Activated CD8-positive, alpha-beta memory T cell treated with anti-CD3 and anti-CD28 coated beads, Interleukin-2, amount 50 U/mL, for 48 hours (primary cell): ENCODE data around the gene PPP1R12C.
"Not testable (repeated sequence)": the region's sequence is repeated elsewhere in the genome, so short reads cannot be mapped to it uniquely, and the experiment has no call there.

Experiments used
- DNase-seq: peaks from one replicate; pipeline ENCODE4 v3.0.0-alpha.2; 2020

PPP1R12C gene

GRCh38 chr19:55109527-55110291 is 7.7 kb downstream of the PPP1R12C start:
- DNase-seq: no peak

DNA sequence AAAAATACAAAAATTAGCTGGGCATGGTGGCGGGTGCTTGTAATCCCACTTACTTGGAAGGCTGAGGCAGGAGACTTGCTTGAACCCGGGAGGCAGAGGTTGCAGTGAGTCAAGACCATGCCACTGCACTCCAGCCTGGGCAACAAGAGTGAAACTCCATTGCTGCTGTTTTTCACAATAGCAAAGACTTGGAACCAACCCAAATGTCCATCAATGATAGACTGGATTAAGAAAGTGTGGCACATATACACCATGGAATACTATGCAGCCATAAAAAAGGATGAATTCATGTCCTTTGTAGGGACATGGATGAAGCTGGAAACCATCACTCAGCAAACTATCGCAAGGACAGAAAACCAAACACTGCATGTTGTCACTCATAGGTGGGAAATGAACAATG is 10.2 kb downstream of the PPP1R12C start:
- DNase-seq: not testable (repeated sequence)

DNA sequence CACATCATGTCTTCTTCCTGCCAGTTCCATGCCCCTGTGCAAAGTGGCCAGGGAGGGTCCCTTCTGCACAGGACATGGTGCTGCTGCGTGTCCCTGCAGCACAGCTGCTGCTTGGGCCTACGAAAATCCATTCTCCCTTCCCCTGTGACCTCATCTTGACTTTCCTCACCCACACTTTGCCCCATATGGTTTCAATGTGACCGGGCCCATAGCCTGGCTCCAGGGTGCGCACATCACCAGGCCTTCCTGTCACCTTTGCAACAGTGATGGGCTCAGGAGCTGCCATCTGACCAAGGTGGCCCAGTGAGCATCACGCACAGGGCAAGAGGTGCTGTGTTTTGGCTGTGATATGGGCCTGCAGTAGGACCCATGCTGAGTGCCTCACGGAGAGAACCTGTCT is 10.8 kb downstream of the PPP1R12C start:
- DNase-seq: no peak

DNA sequence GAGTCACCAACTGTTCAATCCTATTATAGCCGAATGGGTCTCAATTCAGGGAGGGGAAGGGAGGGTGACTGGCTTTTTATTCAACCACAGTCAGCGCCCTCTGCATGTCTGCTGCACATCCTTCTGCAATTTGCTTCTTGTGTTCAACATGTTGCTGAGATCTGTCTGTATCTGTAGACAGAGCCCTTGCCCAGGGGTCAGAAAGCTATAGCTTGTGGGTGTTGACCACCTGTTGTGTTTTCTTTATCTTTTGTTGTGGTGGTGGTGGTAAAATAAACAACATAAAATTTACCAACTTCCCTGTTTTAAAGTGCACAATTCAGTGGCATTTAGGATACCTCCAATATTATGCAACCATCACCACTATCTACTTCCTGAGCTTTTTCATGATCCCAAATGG is 12.2 kb downstream of the PPP1R12C start:
- DNase-seq: no peak

- no peak for DNase-seq
These were observed 14.2 kb downstream of the PPP1R12C start for GRCh38 chr19:55103190-55103589.

DNA sequence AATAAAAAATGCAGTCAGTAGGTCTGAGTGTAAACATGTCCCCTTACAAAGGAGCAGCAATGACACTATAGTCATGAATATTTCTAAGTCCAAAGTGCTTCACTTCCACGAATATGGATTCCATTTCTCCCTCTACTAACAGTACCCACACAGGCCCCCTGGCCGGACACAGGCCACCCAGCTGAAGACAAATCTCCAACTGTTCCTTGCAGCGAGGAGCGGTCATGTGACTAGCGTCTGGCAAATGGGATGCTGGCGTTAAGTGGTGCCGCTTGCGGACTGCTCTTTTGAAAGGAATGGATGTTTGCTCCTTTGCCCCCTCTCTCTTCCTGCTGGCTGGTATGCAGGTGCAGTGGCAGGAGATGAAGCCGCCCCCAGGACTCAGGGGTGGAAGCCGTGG is 16.2 kb downstream of the PPP1R12C start:
- no peak for DNase-seq

DNA sequence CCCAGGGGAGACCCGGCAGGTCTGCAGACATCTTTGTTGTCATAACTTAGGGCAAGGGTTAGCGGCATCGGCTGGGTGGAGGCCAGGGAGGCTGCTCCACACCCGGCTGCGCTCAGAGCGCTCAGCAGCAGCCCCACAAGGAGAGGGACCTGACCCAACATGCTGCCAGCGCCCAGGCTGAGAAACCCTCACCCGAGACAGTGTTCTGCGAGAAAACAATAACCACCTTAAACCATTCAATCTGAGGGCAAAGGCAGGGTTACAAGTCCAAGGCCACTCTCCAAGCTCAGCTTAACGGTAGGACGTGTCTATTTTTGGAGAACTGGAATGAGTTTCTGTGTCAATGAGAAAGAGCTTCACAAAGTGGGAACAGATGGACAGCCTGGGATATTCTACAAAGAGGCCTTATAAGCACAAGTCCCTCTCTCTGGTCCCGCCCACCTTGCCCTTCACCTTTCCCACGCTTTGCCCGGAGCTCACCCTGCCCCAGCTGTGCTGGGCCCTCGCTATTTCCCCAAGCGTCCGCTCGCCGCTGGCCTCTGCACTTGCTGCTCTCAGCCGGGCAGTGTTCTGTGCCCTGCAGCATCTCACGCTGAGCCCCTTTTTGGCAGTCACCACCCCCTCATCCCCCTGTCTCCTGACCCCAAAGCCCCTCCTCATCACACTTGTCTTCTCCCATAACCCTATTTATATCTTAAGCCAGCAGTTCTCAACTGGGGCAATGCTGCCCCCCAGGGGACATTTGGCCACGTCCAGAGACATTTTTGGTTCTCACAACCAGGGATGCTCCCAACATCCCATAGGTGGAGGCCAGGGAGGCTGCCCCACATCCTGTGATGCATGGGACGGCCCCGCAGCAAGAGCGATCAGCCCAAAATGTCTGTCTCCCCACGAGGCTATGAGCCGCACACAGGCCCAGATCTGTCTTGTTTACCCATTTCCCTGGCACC is 17.6 kb downstream of the PPP1R12C start:
- DNase-seq: no peak

DNA sequence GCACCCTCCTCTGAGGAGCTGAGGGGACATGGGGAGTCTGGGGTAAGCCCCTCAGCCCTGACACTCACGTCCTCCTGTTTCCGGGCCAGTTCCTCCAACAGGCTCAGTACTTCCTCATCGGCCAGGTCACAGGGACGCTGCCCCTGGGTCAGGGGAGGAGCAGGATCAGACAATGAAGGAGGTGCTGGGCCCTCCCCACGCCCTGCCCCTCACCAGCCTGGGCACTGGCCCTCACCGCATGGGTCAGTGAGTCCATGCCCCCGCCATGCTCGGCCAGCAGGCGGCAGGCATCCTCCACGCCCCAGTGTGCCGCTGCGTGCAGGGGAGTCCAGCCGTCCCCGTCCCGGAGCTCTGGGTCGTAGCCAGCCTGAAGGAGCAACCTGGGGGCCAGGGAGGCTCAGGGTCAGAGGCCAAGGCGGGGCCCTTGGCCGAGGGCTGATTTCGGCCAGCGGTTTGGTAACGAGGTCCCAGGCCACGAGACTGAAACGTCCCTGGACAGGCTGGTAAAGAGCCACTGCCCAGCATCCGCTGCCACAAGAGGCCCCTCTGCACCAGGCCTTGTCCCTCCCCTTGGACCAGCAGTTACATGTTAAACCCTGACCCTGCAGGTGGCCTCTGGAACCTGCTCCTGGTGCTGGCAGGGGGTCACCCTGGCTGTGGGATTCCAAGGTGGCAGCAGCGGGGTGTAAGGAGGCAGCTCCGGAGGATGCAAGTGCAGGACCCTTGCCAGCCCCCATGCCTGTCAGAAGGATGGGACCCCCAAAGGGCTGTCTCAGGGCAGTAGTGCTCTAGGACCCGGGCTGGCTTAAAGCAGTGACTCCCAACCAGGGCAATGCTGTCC is 18.5 kb downstream of the PPP1R12C start:
- no peak for DNase-seq

DNA sequence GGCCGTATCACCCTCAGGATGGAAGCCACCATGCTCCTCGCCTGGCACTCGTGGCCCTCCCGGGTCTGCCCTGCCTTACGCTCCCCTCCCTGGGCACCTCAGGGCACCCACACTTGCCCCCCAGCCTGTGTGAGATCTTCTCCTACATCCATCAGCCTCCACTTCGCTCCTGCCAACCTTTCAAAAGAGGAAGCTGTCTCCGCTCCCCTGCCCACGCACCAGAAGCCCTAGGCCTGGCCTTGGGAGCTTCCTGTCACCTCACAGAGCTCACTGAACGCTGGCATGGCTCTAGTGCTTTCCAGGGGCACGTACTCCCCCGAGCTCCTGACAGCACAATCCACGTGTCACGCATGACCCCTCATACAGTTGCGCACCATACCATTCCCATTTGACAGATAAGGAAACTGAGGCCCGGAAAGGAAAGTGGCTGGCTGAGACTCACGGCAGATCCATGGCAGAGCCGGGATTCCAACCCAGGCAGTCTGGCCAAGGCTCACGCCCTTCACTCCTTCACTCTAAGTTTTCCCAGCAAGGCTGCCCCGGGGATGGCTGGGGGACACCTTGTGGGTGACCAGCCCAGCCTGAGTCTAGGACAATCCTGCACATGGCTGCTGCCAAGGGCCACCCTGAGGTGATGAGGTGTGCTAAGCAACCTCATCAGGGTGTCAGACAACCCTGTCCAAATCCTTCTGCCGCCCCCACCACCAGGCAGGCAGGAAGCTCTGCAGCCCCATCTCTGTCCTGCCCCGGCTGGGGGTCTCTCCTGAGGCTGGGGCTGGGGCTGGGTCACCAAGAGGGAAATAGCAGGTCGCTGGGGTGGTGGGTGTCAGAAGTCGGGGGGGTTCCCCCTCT is 19.3 kb downstream of the PPP1R12C start:
- DNase-seq: no peak

DNA sequence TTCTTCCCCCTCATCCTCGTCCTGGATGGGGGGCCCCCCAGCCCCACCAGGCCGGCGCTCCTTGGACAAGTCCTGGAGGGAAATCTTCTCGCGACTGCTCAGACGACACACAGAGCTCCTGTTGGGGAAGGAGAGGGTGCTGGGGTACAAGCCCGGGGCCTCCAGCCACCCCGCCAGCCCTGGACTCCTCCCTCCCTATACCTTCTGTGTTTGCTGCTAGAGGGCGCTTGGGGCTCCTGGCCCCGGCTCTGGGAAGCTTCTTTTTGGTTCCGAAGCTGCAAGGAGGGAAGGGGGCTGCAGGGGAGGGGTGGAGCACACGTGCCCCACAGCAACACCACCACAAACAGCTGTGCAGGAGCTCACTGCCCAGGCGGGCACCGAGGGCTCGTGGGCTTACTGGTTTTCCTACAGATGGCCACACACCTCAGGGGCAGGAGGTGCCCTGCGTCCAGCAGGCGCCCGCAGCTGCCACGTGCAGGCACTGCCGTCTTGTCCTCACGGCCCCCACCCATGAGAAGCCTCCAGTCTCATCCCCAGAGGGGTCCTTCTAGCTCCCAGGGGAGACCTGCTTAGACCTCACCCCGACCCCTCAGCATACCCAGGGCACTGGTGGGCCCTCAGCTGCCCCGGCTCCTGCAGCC is 21.3 kb downstream of the PPP1R12C start:
- DNase-seq: no peak

GRCh38 chr19:55095260-55096060 is 22.0 kb downstream of the PPP1R12C start:
- no peak for DNase-seq

GRCh38 chr19:55094456-55095259 is 22.8 kb downstream of the PPP1R12C start:
- no peak for DNase-seq

DNA sequence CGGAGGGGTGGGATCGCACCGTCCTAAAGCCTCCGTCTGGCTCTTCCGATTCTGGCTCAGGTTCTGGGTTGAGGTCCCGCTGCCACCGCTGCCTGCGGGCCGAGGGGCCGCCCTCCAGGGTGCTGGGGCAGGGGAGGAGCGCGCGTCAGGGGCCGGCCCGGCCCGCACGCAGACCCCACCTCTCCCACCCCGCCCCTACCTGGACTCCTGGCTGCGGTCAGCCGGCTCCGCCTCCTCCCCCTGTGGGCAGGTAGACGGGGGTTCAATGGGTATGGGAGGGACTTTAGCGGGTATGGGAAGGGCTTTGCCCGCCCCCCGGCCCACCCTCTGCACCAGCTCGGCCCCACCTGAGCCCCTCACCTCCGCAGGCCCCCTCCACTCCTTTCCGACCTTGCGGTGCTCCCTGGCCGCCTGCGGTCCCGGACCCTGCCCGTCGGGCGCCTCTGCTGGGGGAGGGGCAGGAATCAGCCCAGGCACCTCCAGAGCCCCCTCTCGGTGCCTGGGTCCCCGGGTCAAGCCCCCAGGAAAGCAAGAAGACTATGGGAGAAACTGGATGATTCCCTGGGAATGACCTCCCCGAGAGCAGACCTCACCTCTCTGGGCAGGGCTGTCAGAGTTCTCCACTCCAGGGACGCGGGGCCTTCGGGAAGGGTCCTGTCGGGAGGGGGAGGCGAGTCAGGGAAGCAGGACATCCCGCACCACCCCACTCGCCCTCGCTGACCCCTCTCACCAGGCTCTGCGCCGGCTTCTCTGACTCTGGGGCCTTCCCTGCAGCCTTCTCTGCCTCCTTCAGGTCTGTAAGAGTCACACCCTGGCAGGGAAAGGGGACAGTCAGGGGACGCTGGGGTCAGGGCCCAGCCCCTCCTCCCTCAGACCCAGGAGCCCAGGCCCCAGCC is 24.8 kb downstream of the PPP1R12C start:
- no peak for DNase-seq

GRCh38 chr19:55091955-55092354 is 25.5 kb downstream of the PPP1R12C start:
- no peak for DNase-seq

- DNase-seq: no peak
These were observed 26.1 kb downstream of the PPP1R12C start for GRCh38 chr19:55091126-55091910.

GRCh38 chr19:55090564-55090963 is 26.9 kb downstream of the PPP1R12C start:
- DNase-seq: no peak

- no peak for DNase-seq
These were observed 28.0 kb downstream of the PPP1R12C start for GRCh38 chr19:55089342-55089944.
